Stimulated activated CD8-positive, alpha-beta memory T cell treated with anti-CD3 and anti-CD28 coated beads, Interleukin-12 subunit alpha, Interleukin-12 subunit beta, amount 100 ng/mL, for 24 hours (primary cell): ENCODE results near the gene SCNN1A.

Experiments used
- DNase-seq: peaks from one replicate; pipeline ENCODE4 v3.0.0-alpha.2; 2020; ENCODE audit errors: extremely low read depth

SCNN1A gene

GRCh38 chr12:6334940-6335450 lies 40.4 kb downstream of the SCNN1A start:
- DNase-seq, result no peak

- no peak for DNase-seq
These were observed 41.0 kb downstream of the SCNN1A start for GRCh38 chr12:6334359-6334758.

DNA sequence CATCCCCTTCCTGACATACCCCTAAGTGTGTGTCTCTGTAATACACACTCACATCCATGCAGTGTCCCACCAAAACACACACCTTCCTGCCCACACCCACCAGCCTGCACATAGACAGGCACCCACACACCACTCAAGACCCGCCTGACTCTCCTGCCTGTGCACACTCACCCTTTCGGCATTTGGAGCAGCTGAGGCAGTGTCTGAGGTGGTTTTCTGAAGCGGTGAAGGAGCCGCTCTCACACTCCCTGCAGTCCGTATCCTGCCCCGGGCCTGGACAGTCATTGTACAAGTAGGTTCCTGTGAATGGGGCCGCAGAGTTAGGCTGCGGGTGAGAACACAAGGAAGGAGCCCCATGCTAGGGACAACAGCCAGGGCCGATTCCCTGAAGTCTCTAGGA lies 41.8 kb downstream of the SCNN1A start:
- DNase-seq, result no peak

- no peak for DNase-seq
These were observed 42.3 kb downstream of the SCNN1A start for GRCh38 chr12:6333029-6333428.

DNA sequence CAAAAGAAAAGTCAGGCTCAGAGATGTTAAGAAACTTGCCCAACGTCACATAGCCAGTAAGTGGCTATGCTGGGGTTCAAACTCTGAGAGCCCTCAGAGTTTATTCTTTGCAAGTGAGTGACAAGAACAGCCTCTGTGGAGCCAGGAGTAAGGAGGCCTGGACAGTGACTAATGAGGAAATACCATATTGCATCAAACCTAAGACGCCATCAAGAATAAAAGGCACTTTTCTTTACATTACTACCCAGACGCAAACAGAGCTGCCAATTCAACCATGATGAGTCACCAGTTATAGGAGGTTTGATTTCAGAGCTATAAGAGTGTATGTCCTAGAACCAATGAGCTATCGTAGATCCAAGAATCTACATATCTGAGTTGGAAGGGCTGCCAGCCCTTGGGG lies 42.9 kb downstream of the SCNN1A start:
- no peak for DNase-seq

DNA sequence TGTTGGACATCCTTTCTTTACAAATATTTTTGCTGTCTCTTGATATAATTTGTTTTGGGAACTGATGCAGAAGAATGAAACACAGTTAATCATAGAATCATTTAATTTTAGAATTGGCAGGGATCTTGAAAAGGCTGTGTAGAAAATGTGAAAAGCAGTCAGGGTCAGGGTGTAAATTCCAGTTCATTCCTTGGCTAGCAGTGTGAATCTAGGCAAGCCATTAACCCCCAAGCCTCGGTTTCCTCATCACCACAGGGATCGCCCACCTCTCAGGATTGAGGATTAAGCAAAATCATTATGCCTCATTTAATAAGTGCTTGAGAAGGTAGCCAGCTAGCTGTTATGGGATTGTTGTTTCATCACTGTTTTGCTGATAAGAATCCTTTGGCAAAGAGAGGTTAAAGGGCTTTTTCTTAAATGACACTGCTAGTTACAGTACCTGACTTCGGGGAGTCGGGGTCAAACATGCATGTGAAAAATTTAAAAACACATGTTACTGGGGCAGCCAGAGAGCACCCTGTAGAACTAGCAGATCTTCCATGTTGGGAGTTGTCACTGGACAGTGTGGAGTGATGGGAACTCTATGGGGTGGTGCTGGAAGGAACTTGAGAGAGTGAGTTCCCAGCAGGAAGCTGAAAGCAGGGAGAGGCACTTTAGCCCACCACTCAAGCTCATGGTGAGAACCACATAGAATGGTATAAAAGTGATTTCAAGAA lies 44.2 kb downstream of the SCNN1A start:
- DNase-seq, result no peak

GRCh38 chr12:6330192-6330591 lies 45.2 kb downstream of the SCNN1A start:
- no peak for DNase-seq

GRCh38 chr12:6329703-6330064 lies 45.7 kb downstream of the SCNN1A start:
- DNase-seq, result no peak

DNA sequence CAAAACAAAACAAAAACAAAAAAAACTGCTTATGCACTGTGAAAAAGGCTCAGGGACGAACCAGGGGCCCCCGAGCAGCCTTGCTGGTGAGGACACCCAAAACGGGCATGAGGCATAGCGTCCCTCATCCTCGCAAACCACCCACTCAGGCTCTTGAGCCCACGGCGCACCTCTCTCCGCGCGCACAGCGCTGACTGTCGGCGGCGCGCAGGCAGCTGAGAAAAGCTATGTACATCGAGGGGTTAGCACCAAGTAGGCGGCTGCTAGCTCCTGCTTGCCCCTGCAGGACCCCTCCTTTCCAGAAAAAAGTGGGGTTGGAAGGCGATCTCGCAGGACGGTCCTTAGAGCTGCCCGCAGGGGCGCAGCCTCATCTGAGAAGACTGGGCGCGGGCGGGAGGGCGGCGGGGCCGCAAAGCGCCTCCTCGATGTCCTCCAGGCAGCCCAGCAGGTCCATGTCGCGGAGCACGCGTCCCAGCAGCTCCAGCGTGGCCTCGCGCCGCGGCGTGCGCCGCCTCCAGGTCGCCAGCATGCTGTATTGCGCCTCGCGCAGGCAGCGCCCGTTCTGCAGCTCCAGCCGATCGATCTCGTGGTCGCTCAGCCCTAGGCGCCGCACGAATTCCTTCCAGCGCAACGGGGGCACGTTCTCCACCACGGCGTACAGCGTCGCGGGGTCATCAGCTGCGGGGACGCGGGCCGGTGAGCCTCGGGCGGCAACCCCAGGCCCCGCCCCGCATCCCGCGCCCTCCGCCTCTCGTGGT lies 46.2 kb downstream of the SCNN1A start:
- no peak for DNase-seq

- DNase-seq, result no peak
These were observed 47.2 kb downstream of the SCNN1A start for GRCh38 chr12:6328045-6328779.

DNA sequence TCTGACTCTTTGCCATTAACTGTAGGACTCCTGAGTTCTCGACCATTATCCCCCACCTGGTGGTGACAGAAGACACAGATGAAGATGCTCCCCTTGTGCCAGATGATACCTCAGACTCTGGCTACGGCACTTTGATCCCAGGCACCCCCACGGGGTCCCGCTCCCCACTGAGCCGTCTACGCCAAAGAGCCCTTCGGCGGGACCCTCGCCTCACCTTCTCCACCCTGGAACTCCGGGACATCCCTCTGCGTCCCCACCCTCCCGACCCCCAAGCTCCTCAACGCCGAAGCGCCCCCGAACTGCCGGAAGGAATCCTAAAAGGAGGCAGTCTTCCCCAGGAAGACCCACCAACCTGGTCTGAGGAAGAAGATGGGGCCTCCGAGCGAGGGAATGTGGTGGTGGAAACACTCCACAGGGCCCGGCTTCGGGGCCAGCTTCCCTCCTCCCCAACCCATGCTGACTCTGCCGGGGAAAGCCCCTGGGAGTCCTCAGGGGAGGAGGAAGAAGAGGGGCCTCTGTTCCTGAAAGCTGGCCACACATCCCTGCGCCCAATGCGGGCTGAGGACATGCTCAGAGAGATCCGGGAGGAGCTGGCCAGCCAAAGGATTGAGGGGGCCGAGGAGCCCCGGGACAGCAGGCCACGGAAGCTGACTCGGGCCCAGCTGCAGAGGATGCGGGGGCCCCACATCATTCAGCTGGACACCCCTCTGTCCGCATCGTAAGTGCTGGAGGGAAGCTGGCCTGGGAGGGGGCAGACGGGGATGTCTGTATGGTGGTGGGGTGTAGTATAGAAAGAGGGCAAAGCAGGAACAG lies 47.9 kb downstream of the SCNN1A start:
- DNase-seq, result no peak

GRCh38 chr12:6326316-6327228 lies 48.8 kb downstream of the SCNN1A start:
- no peak for DNase-seq

DNA sequence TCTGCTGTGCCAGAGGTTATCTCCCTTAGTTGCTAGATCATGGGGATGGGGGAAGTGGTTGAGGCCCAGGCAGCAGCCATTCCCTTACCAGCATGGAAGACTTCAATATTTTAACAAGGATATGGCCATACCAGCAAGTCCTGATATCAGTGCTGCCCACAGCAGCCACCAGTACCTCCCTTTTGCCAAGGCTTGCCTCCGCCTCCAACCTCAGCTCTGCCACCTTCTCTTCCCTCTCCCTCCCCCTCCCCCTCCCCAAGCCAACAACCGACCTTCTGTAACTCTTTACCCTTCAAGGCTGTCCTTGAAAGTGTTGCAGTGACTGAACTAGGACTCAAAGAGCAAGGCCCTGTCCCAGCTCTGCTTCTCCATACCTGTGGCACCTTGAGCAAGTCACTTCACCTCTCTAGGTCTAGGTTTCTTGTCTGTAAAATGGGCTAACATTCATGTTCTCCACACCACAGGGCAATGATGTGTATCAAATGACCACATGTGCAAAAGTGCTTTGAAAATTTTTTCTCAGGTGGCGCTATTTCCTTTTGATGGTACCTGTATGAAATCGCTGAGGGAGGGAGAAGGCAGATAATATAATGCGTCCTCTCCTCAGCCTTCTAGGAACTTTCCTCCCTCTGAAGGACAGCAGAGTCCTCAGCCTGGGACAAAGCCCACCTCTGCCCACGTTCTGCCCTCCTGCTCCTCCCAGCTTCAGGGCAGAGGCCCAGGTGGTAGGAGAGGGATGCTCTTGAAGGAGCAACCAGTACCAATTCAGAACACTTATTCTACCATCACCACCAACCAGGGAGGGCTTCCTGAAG lies 50.2 kb downstream of the SCNN1A start:
- DNase-seq, result no peak

GRCh38 chr12:6323995-6324711 lies 51.2 kb downstream of the SCNN1A start:
- DNase-seq, result no peak

GRCh38 chr12:6323340-6323994 lies 51.9 kb downstream of the SCNN1A start:
- no peak for DNase-seq

DNA sequence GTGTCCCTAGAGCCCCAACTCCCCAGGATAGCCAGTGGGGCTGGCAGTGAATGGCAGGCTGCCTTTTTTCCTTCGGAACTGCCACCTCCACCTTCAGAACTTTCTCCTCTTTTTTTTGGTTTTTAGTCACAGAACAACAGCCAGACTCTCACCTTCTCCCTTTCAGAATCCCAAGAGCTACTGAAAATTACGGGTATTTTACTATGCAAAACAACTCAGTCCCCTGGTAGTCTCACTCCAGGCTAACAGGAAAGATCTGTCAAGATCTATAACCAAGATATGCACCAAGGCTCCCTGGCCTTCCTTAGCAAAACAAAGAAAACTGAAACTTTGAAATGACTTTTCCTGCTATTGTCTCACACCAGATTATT lies 52.4 kb downstream of the SCNN1A start:
- DNase-seq, result no peak

- DNase-seq, result no peak
These were observed 53.0 kb downstream of the SCNN1A start for GRCh38 chr12:6322352-6322751.

GRCh38 chr12:6321905-6322304 lies 53.5 kb downstream of the SCNN1A start:
- no peak for DNase-seq

- no peak for DNase-seq
These were observed 55.9 kb downstream of the SCNN1A start for GRCh38 chr12:6319446-6319845.
